ENCODE results near the gene KCTD2. TPM values are rescaled to one million over a fixed set of nuclear protein-coding genes. Genes with fewer than 3 reads are reported as not detected.

KCTD2 gene
- total RNA-seq, 1 experiment from 2014 or later = 34.9 TPM

- TF ChIP-seq POLR2AphosphoS5 (IDR thresholded peaks at IDR 0.05; ENCODE audit: low read depth, low read length) (no peak), SIN3A (IDR thresholded peaks at IDR 0.05; ENCODE audit: borderline replicate concordance, insufficient read depth, low read depth, low read length) (no peak), TCF7L2 (IDR thresholded peaks at IDR 0.05; ENCODE audit: low read depth, low read length) (no peak), REST (IDR thresholded peaks at IDR 0.05; ENCODE audit: insufficient read depth in 1 of 2, low read depth in 2 of 2, low read length in 1 of 2) (no peak), CTCF (IDR thresholded peaks at IDR 0.05) (no peak)
- H3K4me3 ChIP-seq (ENCODE audit: low read depth in 2 of 2, low read length in 2 of 2) = no peak overlapping the region
- BruUV-seq (replicated peaks) = no TSS peak
- DNase-seq (ENCODE audit: low read depth, low spot score) (no peak), ATAC-seq (no peak)
- intact Hi-C loops (cut with micrococcal nuclease; ENCODE audit: unreplicated experiment) (loop anchor here (5.0 kb wide), 1 partner anchor 44 kb away; no protein-coding TSS in a partner anchor), in situ Hi-C loops (cut with HindIII; ENCODE audit: low pct_unique_long_range_greater_than_20kb, low sequenced_read_pairs) (no loop called here)
- no peaks in the 10 kb centered on the region for H3K27me3 ChIP-seq (ENCODE audit: control insufficient read depth, insufficient read depth, low read length)
- no peaks in the 10 kb centered on the region for H3K9me3 ChIP-seq (ENCODE audit: control insufficient read depth, insufficient read depth, low read depth, low read length)
- no peaks in the 10 kb centered on the region for H3K36me3 ChIP-seq (ENCODE audit: control insufficient read depth, insufficient read depth, low read length)
- H3K27ac ChIP-seq (ENCODE audit: low read length) = no peak overlapping the region
- POLR2A ChIA-PET = interaction anchor here (0.7 kb wide), 1 partner anchor 19 kb away, joined by 3 read pairs; no protein-coding TSS in a partner anchor
- CTCF ChIA-PET = interaction anchor here (0.6 to 2.0 kb wide), 2 partner anchors 37 to 45 kb away, joined by 3 to 10 read pairs; no protein-coding TSS in a partner anchor
- peaks cover 7% of the 10 kb centered on the region for H3K4me1 ChIP-seq (ENCODE audit: control insufficient read depth, insufficient read depth, low read length)
Observed at GRCh38 chr17:75006653-75007052, 40.4 kb upstream of the KCTD2 start.

GRCh38 chr17:75008373-75008772 is 38.7 kb upstream of the KCTD2 start:
- Histone ChIP-seq H3K4me3 (ENCODE audit: low read depth in 2 of 2, low read length in 2 of 2) (no peak overlapping the region), H3K4me1 (ENCODE audit: control insufficient read depth, insufficient read depth, low read length) (peaks cover 15% of the 10 kb centered on the region), H3K27me3 (ENCODE audit: control insufficient read depth, insufficient read depth, low read length) (no peaks in the 10 kb centered on the region), H3K36me3 (ENCODE audit: control insufficient read depth, insufficient read depth, low read length) (peaks cover 3% of the 10 kb centered on the region; the same call in 1 of the 2 replicates), H3K9me3 (ENCODE audit: control insufficient read depth, insufficient read depth, low read depth, low read length) (no peaks in the 10 kb centered on the region), H3K27ac (ENCODE audit: low read length) (no peak overlapping the region)
- ATAC-seq (no peak), DNase-seq (ENCODE audit: low read depth, low spot score) (no peak)
- TF ChIP-seq SIN3A (IDR thresholded peaks at IDR 0.05; ENCODE audit: borderline replicate concordance, insufficient read depth, low read depth, low read length) = no peak
- TF ChIP-seq CTCF (IDR thresholded peaks at IDR 0.05) = no peak
- no peak for TF ChIP-seq TCF7L2 (IDR thresholded peaks at IDR 0.05; ENCODE audit: low read depth, low read length)
- no peak for TF ChIP-seq POLR2AphosphoS5 (IDR thresholded peaks at IDR 0.05; ENCODE audit: low read depth, low read length)
- no peak for TF ChIP-seq REST (IDR thresholded peaks at IDR 0.05; ENCODE audit: insufficient read depth in 1 of 2, low read depth in 2 of 2, low read length in 1 of 2)
- CTCF ChIA-PET = interaction anchor here (0.7 to 2.0 kb wide), 4 partner anchors 28 to 128 kb away, joined by 3 to 10 read pairs (median 6); no protein-coding TSS in a partner anchor
- POLR2A ChIA-PET = interaction anchor here (0.8 kb wide), 1 partner anchor 21 kb away, joined by 3 read pairs; the partner anchor contains the start of gene CDR2L
- intact Hi-C loops (cut with micrococcal nuclease; ENCODE audit: unreplicated experiment) (loop anchor here (5.0 kb wide), 1 partner anchor 46 kb away; no protein-coding TSS in a partner anchor), in situ Hi-C loops (cut with HindIII; ENCODE audit: low pct_unique_long_range_greater_than_20kb, low sequenced_read_pairs) (no loop called here)
- no TSS peak for BruUV-seq (replicated peaks)

Measured in Panc1 (cell line).